ENCODE data around the gene E2F1.

DNA sequence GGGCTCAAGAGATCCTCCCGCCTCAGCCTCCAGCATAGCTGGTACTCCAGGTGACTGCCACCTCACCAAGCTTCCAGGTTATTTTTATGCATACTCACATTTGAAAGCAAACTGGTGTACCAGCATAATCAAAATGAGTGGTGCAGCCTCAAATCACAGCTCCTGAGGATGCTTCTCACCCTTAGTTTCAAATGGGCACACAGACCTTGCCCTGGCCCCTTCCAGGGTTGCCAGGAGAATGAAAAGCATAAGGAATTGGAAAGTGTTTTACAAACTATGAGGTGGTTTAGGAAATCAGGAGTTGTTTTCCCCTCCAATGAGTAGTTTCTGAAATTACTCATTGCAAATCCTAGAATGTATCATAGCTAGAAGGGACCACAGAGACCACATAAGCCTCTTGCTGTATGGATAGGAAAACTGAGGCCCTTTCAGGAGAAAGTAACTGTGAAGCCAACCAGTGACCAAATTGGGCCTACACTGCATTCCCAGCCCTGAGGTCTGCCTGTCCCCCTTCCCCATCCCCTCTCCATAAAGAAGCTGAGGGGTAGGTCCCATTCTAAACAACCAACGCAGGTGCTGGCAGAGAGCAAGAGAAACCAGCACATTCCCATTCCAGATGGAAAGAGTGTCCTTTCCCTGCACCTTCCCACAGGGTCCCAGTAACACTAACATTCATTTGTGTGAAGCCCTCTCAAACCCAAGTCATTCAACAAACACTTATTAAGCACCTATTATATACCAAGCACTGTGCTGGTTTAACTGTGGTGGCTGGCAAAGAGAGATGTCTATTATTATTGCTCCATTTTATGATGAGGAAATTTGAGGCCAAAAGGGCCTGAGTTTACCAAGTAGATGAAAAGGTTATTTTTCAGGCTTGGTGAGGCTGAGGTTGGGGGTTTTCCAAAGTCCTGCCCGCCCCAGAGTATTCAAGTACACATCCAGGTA is 2.1 kb upstream of the E2F1 start:
- TF ChIP-seq, protein P1, sequence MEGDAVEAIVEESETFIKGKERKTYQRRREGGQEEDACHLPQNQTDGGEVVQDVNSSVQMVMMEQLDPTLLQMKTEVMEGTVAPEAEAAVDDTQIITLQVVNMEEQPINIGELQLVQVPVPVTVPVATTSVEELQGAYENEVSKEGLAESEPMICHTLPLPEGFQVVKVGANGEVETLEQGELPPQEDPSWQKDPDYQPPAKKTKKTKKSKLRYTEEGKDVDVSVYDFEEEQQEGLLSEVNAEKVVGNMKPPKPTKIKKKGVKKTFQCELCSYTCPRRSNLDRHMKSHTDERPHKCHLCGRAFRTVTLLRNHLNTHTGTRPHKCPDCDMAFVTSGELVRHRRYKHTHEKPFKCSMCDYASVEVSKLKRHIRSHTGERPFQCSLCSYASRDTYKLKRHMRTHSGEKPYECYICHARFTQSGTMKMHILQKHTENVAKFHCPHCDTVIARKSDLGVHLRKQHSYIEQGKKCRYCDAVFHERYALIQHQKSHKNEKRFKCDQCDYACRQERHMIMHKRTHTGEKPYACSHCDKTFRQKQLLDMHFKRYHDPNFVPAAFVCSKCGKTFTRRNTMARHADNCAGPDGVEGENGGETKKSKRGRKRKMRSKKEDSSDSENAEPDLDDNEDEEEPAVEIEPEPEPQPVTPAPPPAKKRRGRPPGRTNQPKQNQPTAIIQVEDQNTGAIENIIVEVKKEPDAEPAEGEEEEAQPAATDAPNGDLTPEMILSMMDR (IDR thresholded peaks at IDR 0.05; ENCODE audit: low read depth, low read length), result no peak
- no peak for TF ChIP-seq POLR2A (IDR thresholded peaks at IDR 0.05; ENCODE audit: extremely low read depth, insufficient read length)
- TF ChIP-seq, protein P2, sequence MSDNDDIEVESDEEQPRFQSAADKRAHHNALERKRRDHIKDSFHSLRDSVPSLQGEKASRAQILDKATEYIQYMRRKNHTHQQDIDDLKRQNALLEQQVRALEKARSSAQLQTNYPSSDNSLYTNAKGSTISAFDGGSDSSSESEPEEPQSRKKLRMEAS (IDR thresholded peaks at IDR 0.05; ENCODE audit: low read depth, low read length), result no peak
- no peak for TF ChIP-seq MYC (IDR thresholded peaks at IDR 0.05; ENCODE audit: low read depth, low read length)

Measured in NB4 (cell line).